AG10803 (cell line): ENCODE results near the gene RHBDF1.

Source experiments
- DNase-seq: peaks from one replicate; pipeline ENCODE4 v3.0.0; 2010; ENCODE audit warnings: low read depth
- H3K4me3 ChIP-seq: 2 replicates; pipeline ENCODE4 v1.5.1; 2011; ENCODE audit warnings: mild to moderate bottlenecking, low read length, control low read depth
- TF ChIP-seq, protein P1 (sequence below): conservative IDR thresholded peaks from 2 replicates; pipeline ENCODE4 v1.5.1; 2011; ENCODE audit warnings: mild to moderate bottlenecking, low read length, control low read depth, inconsistent platforms

RHBDF1 gene

DNA sequence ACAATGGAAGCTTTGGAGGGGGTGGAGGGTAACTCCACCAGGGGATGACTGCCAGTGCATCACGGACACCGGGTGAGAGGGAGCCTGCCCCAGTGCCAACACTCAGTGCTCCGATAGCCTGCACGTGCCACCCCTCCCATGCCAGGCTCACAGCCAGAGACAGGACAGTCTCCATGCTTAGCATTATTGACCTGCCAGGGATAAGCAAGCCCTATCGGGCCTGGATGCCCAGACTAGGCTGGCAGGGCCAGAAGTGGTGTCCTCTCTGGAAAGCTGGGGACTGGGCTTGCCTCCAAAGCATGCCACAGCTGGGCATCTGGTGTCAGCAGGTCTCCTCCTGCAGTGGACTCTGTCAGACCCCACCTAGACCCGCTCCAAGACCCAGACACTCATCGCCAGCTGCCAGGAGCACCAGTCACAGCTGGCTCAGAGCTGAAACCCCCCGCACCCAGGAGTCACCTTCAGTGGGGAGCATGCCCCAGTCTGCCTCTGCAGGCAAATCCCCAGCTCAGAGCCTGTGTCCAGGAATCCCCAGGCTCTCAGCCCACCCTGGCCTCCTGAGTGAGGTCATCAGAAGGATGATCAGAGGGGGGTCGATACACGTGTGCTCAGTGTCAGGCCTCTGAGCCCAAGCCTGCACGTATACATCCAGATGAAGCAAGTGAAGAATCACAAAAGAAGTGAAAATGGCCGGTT lies 1.8 kb upstream of the RHBDF1 start:
- TF ChIP-seq, protein P1, sequence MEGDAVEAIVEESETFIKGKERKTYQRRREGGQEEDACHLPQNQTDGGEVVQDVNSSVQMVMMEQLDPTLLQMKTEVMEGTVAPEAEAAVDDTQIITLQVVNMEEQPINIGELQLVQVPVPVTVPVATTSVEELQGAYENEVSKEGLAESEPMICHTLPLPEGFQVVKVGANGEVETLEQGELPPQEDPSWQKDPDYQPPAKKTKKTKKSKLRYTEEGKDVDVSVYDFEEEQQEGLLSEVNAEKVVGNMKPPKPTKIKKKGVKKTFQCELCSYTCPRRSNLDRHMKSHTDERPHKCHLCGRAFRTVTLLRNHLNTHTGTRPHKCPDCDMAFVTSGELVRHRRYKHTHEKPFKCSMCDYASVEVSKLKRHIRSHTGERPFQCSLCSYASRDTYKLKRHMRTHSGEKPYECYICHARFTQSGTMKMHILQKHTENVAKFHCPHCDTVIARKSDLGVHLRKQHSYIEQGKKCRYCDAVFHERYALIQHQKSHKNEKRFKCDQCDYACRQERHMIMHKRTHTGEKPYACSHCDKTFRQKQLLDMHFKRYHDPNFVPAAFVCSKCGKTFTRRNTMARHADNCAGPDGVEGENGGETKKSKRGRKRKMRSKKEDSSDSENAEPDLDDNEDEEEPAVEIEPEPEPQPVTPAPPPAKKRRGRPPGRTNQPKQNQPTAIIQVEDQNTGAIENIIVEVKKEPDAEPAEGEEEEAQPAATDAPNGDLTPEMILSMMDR: no peak
- DNase-seq: no peak
- H3K4me3 ChIP-seq: no peak overlapping the region

DNA sequence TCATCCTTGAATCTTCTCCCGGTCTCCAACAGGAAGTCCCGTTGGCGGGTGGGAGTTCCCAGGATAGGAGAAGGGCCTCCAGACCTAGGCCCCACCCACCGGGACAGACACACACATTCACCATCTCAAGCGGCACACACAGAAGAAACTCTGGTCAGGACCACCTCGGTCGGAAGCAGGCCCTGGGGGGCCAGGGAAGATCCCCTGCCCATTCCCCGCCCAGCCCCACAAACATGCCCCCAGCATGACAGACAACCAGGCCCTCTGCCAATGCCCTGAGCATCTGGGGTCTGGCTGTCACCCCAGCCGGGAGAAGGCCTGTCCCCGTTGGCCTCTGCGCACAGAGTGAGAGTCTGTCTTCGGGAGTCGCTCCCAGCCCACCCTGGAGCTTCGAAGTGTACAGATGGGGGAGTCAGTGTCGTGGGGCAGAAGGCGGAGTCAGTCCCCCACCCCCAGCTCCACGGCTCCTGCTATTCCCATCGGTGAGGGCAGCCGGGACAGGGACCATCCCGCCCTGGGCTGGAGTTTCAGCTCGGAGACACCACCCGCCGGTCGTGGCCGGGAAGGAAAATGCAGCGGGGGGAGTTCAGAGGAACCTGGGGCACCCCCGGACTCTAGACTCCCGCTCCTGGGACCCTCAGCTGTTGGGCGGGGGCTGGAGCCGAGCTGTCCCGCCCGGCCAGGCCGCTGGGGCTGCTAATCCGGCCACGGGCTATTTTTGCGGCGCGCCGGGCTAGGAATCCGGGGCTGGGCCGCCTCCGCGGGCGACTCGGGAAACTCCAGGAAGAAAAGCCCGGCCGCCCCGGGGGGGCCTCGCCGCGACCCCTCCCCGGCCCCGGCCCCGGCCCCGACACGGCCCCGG lies 660 bp downstream of the RHBDF1 start:
- TF ChIP-seq, protein P1: no peak
- peak; percentile 77 for DNase-seq
- H3K4me3 ChIP-seq: peak overlapping the region; percentile 84

DNA sequence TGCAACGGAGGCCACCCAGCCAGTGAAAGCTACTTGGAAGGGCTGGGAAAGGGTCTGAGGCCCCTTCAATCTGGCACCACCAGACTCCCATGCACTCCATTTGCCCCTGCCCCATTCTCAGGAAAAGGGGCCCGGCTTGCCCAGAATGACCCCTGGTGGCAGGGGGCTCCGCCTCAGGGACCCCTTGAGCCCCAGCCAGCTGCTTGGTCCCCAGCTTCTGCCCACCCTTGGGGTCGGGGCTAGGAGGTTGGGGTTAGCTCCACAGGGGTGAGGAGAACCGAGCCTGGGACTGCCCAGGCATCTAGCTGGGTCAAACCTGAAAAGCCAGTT lies 1.3 kb downstream of the RHBDF1 start:
- DNase-seq: no peak
- H3K4me3 ChIP-seq: peak overlapping the region; percentile 84

DNA sequence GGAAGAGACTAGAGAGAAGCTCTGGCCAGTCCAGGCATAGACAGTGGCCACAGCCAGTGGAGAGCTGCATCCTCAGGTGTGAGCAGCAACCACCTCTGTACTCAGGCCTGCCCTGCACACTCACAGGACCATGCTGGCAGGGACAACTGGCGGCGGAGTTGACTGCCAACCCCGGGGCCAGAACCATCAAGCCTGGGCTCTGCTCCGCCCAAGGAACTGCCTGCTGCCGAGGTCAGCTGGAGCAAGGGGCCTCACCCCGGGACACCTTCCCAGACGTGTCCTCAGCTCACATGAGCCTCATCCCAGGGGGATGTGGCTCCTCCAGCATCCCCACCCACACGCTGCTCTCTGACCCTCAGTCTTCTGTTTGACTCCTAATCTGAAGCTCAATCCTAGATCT lies 3.2 kb downstream of the RHBDF1 start:
- DNase-seq: no peak
- TF ChIP-seq, protein P1: no peak
- no peak overlapping the region for H3K4me3 ChIP-seq

More for the DNA sequence above, 1.3 kb downstream of the RHBDF1 start:
- TF ChIP-seq, protein P1: no peak

DNA sequence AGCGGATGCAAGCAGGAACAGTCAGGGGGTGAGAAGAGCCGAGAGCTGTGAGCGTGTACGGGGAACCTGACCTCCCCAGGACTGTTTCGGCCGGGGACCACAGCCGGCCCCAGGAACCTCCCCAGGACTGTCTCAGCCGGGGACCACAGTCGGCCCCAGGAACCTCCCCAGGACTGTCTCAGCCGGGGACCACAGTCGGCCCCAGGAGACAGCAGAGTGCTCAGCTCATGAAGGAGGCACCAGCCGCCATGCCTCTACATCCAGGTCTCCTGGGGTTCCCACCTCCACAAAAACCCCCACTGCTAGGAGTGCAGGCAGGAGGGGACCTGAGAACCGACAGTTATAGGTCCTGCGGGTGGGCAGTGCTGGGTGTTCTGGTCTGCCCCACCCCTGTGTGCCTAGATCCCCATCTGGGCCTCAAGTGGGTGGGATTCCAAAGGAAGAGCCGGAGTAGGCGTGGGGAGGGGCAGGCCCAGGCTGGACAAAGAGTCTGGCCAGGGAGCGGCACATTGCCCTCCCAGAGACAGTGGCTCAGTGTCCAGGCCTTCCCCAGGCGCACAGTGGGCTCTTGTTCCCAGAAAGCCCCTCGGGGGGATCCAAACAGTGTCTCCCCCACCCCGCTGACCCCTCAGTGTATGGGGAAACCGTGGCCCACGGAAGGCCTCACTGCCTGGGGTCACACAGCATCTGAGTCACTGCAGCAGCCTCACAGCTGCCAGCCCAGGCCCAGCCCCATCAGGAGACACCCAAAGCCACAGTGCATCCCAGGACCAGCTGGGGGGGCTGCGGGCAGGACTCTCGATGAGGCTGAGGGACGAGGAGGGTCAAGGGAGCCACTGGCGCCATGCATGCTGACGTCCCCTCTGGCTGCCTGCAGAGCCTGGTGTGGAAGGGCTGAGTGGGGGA lies 4.3 kb downstream of the RHBDF1 start:
- no peak overlapping the region for H3K4me3 ChIP-seq
- TF ChIP-seq, protein P1: no peak
- DNase-seq: no peak

DNA sequence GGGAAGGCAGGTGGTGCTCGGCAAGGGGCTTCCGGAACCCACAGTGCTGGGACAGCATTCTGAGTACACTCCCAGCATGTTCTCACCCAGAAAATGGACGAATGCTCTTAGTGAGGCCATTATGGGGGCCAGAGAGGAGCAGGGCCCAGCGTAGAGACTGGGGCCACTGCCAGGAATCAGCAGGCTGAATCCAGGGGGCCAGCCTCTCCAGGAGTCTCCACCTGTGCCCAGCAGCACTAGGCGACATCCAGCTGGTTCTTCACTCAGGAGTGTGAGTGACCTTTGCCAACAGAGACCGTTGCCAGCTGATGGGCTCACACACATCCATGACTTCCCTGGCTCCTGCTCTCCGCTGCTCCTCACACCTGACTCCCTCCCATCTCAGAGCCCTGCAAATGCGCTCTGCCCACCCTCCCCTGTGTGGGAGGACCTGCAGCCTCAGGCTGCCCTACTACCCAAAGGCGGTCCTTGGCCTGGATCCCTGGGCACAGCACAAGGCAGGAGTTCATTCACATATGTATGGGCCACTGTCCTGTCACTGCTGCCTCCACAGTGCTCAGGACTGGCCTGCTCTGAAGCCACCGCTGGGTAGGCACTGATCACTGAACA lies 5.1 kb downstream of the RHBDF1 start:
- H3K4me3 ChIP-seq: no peak overlapping the region
- no peak for DNase-seq
- TF ChIP-seq, protein P1: no peak
